ENCODE measurements around the gene PNKP. TPM values are rescaled to one million over a fixed set of nuclear protein-coding genes. Genes with fewer than 3 reads are reported as not detected.

PNKP gene
- total RNA-seq, 1 experiment from 2014 or later: 130 TPM

DNA sequence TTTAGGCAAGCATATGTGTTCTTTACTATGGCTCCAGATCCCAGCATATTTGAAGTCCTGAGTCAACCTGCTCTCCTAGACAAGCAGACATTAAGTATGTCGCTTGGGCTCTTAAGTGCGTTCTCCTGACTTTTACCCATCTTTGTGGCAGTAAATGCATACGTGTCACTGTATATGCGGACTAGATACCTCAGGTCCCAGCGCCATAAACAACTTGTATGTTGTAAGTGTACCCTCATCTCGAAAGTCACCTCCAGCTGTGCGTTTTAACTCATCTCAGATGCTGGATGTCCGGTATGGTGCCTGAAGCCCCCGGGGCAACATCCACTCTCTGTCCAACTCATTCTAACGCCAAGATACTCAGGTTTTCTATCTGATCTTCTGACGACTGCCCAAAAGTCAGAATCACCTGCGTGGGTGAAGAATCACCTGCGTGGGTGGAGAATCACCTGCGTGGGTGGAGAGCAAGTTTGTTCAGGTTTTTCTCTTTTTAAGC lies 14.7 kb downstream of the PNKP start:
- CTCF ChIA-PET: no interaction called here
- H3K27me3 ChIP-seq (replicated peaks; ENCODE audit: insufficient read depth, low read depth, low read length, poor library complexity): no peaks in the 10 kb centered on the region
- H3K9me3 ChIP-seq (ENCODE audit: low read depth, low read length, poor library complexity, severe bottlenecking): peaks cover 9% of the 10 kb centered on the region
- BruUV-seq (replicated peaks): TSS peak; percentile 75
- DNase-seq (ENCODE audit: low spot score): no peak
- H3K36me3 ChIP-seq (ENCODE audit: insufficient read depth, low read length, poor library complexity, severe bottlenecking): peaks cover 36% of the 10 kb centered on the region
- H3K4me1 ChIP-seq (ENCODE audit: insufficient read depth, low read length, poor library complexity, severe bottlenecking): peaks cover 19% of the 10 kb centered on the region
- POLR2A ChIA-PET (ENCODE audit: low non-redundant PET): interaction anchor here (0.8 kb wide), 1 partner anchor 703 kb away, joined by 17 read pairs; no protein-coding TSS in a partner anchor
- H3K4me3 ChIP-seq (ENCODE audit: low read depth, low read length, poor library complexity, severe bottlenecking): peak overlapping the region; percentile 74
- H3K27ac ChIP-seq (ENCODE audit: low read depth, low read length, poor library complexity, severe bottlenecking): no peak overlapping the region
- intact Hi-C loops (cut with micrococcal nuclease; ENCODE audit: unreplicated experiment): loop anchor here (5.0 kb wide), 1 partner anchor 355 kb away; the partner anchor contains the start of gene RPS11
- TF ChIP-seq EZH2 (IDR thresholded peaks at IDR 0.05; ENCODE audit: borderline replicate concordance, low read depth, low read length, poor library complexity, severe bottlenecking): no peak
- TF ChIP-seq, protein P1, sequence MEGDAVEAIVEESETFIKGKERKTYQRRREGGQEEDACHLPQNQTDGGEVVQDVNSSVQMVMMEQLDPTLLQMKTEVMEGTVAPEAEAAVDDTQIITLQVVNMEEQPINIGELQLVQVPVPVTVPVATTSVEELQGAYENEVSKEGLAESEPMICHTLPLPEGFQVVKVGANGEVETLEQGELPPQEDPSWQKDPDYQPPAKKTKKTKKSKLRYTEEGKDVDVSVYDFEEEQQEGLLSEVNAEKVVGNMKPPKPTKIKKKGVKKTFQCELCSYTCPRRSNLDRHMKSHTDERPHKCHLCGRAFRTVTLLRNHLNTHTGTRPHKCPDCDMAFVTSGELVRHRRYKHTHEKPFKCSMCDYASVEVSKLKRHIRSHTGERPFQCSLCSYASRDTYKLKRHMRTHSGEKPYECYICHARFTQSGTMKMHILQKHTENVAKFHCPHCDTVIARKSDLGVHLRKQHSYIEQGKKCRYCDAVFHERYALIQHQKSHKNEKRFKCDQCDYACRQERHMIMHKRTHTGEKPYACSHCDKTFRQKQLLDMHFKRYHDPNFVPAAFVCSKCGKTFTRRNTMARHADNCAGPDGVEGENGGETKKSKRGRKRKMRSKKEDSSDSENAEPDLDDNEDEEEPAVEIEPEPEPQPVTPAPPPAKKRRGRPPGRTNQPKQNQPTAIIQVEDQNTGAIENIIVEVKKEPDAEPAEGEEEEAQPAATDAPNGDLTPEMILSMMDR (conservative IDR thresholded peaks at IDR 0.05; ENCODE audit: low read depth, low read length): no peak

DNA sequence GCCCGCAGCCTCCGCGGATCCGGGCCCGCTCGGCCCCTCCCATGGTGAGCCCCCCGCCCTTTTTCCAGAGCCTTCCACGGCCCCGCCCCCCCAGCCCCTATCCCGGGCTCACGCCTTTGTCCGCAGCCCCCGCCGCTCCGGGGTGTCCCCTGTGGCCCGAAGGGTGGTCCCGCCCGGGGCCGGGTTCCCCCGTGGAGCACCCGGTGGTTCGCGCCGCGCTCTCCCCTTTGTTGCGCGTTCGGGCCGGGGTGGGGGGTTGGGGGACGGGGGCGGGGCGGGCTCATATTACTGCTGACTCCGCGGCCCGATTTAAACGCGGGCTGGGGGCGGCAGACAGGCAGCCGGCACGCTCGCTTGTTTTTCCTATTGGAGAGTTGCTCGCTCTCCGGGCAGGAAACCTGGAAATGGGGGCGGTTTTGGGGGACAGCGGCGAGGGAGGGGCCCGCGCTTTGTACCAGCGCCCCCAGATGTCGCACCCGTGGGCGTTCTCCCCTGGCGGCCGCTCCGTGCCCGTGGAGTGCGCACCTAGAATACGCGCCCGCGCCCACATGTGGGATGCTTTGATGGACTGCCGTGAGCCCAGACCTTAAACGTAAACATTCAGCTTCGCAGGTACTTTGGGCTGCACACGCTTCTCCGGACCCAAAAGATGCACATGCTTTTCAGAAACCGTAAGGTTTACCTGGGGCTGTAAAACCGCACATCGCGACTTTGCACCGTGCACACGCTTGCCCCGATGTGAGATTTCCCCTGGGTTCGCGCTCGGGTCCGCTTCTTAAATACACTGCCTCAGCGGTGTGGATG lies 15.7 kb downstream of the PNKP start:
- CTCF ChIA-PET: interaction anchor here (0.6 kb wide), 1 partner anchor 15 kb away, joined by 3 read pairs; no protein-coding TSS in a partner anchor
- intact Hi-C loops (cut with micrococcal nuclease; ENCODE audit: unreplicated experiment): loop anchor here (2.0 to 5.0 kb wide), 2 partner anchors 39 to 354 kb away; partner anchors contain the start of genes FUZ and RPS11
- peak; percentile 70 for DNase-seq (ENCODE audit: low spot score)

More for the DNA sequence above, 15.7 kb downstream of the PNKP start:
- Histone ChIP-seq H3K27ac (ENCODE audit: low read depth, low read length, poor library complexity, severe bottlenecking) (peak overlapping the region; percentile 99), H3K4me1 (ENCODE audit: insufficient read depth, low read length, poor library complexity, severe bottlenecking) (peaks cover 19% of the 10 kb centered on the region), H3K9me3 (ENCODE audit: low read depth, low read length, poor library complexity, severe bottlenecking) (peaks cover 9% of the 10 kb centered on the region), H3K27me3 (replicated peaks; ENCODE audit: insufficient read depth, low read depth, low read length, poor library complexity) (no peaks in the 10 kb centered on the region), H3K36me3 (ENCODE audit: insufficient read depth, low read length, poor library complexity, severe bottlenecking) (peaks cover 25% of the 10 kb centered on the region), H3K4me3 (ENCODE audit: low read depth, low read length, poor library complexity, severe bottlenecking) (peak overlapping the region; percentile 74)
- TF ChIP-seq, protein P1 (conservative IDR thresholded peaks at IDR 0.05; ENCODE audit: low read depth, low read length): no peak
- TF ChIP-seq EZH2 (IDR thresholded peaks at IDR 0.05; ENCODE audit: borderline replicate concordance, low read depth, low read length, poor library complexity, severe bottlenecking): no peak
- no TSS peak for BruUV-seq (replicated peaks)
- POLR2A ChIA-PET (ENCODE audit: low non-redundant PET): no interaction called here
